Astrocyte of the cerebellum (primary cell): Measurements from ENCODE around the gene ACVR1.

Source experiments
- DNase-seq: peaks from one replicate; pipeline ENCODE4 v3.0.0-alpha.2; 2011; ENCODE audit warnings: low read depth
- H3K4me3 ChIP-seq: 2 replicates; pipeline ENCODE4 v1.5.1; 2011; ENCODE audit warnings: mild to moderate bottlenecking, low read depth, low read length, moderate library complexity
- CTCF ChIP-seq: IDR thresholded peaks from 2 replicates; pipeline ENCODE4 v1.5.1; 2012; ENCODE audit warnings: low read length, low read depth, moderate library complexity, mild to moderate bottlenecking; ENCODE audit errors: missing control alignments
- in situ Hi-C: cut with HindIII; loops from 2 replicates; pipeline ENCODE4 v1.10.0; 2017; ENCODE audit warnings: low sequenced_read_pairs

Gene ACVR1

GRCh38 chr2:157838442-157839161 lies 37.5 kb downstream of the ACVR1 start:
- no peak overlapping the region for H3K4me3 ChIP-seq
- no peak for DNase-seq
- TF ChIP-seq CTCF, result no peak
- in situ Hi-C loops, result loop anchor here (5.0 kb wide), 1 partner anchor 94 kb away; no protein-coding TSS in a partner anchor

GRCh38 chr2:157837851-157838441 lies 38.2 kb downstream of the ACVR1 start:
- DNase-seq, result no peak
- no peak overlapping the region for H3K4me3 ChIP-seq
- TF ChIP-seq CTCF, result no peak
- in situ Hi-C loops, result loop anchor here (5.0 kb wide), 1 partner anchor 94 kb away; no protein-coding TSS in a partner anchor

GRCh38 chr2:157836531-157836930 lies 39.6 kb downstream of the ACVR1 start:
- in situ Hi-C loops, result loop anchor here (5.0 kb wide), 1 partner anchor 96 kb away; no protein-coding TSS in a partner anchor
- TF ChIP-seq CTCF, result no peak
- H3K4me3 ChIP-seq, result no peak overlapping the region
- DNase-seq, result no peak

GRCh38 chr2:157835425-157835824 lies 40.7 kb downstream of the ACVR1 start:
- no peak for DNase-seq
- no peak overlapping the region for H3K4me3 ChIP-seq
- in situ Hi-C loops, result loop anchor here (5.0 kb wide), 1 partner anchor 97 kb away; no protein-coding TSS in a partner anchor
- TF ChIP-seq CTCF, result no peak

- no peak for TF ChIP-seq CTCF
- no peak for DNase-seq
- no peak overlapping the region for H3K4me3 ChIP-seq
- in situ Hi-C loops, result loop anchor here (5.0 kb wide), 1 partner anchor 97 kb away; no protein-coding TSS in a partner anchor
Measured at GRCh38 chr2:157835006-157835405, 41.1 kb downstream of the ACVR1 start.

GRCh38 chr2:157833721-157834120 lies 42.4 kb downstream of the ACVR1 start:
- TF ChIP-seq CTCF, result no peak
- in situ Hi-C loops, result no loop called here
- DNase-seq, result no peak
- no peak overlapping the region for H3K4me3 ChIP-seq
